A549 (cell line): ENCODE data around the gene SDHAF2.

Source experiments
- CHD4 ChIP-seq: fragments of 200-600 bp; sonication (generic); IDR thresholded peaks from 2 replicates; pipeline ENCODE4 v1.6.1; 2016; ENCODE audit warnings: antibody characterized with exemption, mild to moderate bottlenecking, borderline replicate concordance
- MAFK ChIP-seq: fragments of 450-650 bp; IDR thresholded peaks from 2 replicates; pipeline ENCODE4 v1.6.1; 2014; ENCODE audit not compliant: partially characterized antibody

- TF ChIP-seq MAFK (no peak), CHD4 (no peak)
Measured at GRCh38 chr11:61401173-61401572, 28.8 kb upstream of the SDHAF2 start.
